ENCODE measurements around the gene ARL15.
A peak's percentile ranks its signal among the peaks of the same experiment; 100 is the strongest.

ARL15 gene

DNA sequence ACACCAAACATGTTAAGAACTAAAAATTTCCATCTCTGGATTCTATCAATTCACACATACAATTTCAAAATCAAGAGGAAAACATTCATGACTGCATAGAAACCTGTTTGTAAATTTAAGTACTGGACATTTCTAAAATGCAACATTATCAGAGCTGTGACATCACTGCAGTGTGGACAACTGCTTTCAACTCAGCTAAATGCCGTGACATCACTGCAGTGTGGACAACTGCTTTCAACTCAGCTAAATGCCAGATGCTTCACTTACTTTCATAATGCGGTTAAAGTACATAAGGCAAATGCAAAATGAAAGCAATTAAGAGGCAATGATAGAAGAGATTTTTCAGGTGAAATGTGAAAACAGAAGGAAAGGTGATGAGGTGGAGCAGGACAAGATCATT, 161.5 kb downstream of the ARL15 start:
- H3K36me3 ChIP-seq (replicated peaks; ENCODE audit: low read depth, low read length), result no peaks in the 10 kb centered on the region
- no peaks in the 10 kb centered on the region for H3K27me3 ChIP-seq (ENCODE audit: low read depth, low read length)
- TF ChIP-seq EZH2phosphoT487 (IDR thresholded peaks at IDR 0.05; ENCODE audit: low read depth), result no peak
- TF ChIP-seq, protein P1, sequence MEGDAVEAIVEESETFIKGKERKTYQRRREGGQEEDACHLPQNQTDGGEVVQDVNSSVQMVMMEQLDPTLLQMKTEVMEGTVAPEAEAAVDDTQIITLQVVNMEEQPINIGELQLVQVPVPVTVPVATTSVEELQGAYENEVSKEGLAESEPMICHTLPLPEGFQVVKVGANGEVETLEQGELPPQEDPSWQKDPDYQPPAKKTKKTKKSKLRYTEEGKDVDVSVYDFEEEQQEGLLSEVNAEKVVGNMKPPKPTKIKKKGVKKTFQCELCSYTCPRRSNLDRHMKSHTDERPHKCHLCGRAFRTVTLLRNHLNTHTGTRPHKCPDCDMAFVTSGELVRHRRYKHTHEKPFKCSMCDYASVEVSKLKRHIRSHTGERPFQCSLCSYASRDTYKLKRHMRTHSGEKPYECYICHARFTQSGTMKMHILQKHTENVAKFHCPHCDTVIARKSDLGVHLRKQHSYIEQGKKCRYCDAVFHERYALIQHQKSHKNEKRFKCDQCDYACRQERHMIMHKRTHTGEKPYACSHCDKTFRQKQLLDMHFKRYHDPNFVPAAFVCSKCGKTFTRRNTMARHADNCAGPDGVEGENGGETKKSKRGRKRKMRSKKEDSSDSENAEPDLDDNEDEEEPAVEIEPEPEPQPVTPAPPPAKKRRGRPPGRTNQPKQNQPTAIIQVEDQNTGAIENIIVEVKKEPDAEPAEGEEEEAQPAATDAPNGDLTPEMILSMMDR (IDR thresholded peaks at IDR 0.05; ENCODE audit: low read depth, low read length), result no peak
- no peak overlapping the region for H3K27ac ChIP-seq (ENCODE audit: low read length)
- no peak overlapping the region for H3K4me2 ChIP-seq (ENCODE audit: low read length)
- H2AFZ ChIP-seq (ENCODE audit: low read depth, low read length), result no peak overlapping the region
- H3K4me3 ChIP-seq (ENCODE audit: low read length), result no peak overlapping the region
- H3K79me2 ChIP-seq (ENCODE audit: low read length), result no peaks in the 10 kb centered on the region
- no peak overlapping the region for H3K9ac ChIP-seq (ENCODE audit: low read length)
- no peaks in the 10 kb centered on the region for H3K4me1 ChIP-seq (ENCODE audit: low read length)
- H4K20me1 ChIP-seq (ENCODE audit: insufficient read depth, low read length), result no peaks in the 10 kb centered on the region
- no peaks in the 10 kb centered on the region for H3K9me3 ChIP-seq (ENCODE audit: insufficient read depth, low read length)

DNA sequence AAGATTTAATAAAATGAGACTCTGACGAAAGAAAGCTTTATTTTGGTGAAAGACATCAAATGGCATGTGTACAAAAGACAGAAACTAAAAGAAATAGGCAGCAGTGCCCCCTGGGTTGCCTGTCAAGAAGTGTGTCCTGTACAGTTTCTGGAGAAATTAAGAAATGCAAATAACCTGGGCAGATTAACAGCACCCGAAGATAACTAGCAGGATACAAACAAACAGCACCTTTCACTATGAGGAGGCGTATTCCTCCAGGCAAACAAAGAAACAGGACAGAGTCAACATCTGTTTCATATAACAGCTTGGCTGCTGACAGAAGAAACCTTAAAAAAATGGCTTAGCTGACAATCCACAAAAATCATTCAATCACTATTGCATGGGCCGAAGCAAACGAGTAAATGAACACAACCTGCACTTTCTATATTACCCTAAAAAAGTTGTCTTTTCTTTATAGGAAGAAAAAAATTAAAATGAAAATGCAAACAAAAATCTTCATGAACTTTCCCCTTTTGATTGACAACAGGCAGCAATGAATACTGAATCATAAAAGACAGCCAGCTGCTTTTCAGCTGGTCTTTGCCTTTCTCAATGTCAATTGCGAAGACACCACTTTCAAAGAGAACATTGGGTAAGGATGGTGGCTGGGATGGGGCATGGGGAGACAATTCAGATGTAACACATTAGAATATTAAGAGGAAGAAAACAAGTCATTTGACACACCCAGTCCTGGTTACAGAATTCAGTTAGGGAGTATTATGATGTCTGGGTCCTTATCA, 162.1 kb downstream of the ARL15 start:
- H3K27ac ChIP-seq (ENCODE audit: low read length), result no peak overlapping the region
- no peaks in the 10 kb centered on the region for H3K79me2 ChIP-seq (ENCODE audit: low read length)
- no peak for TF ChIP-seq EZH2phosphoT487 (IDR thresholded peaks at IDR 0.05; ENCODE audit: low read depth)
- TF ChIP-seq, protein P1 (IDR thresholded peaks at IDR 0.05; ENCODE audit: low read depth, low read length), result peak; percentile 29; the same call in 1 of the 2 replicates
- H2AFZ ChIP-seq (ENCODE audit: low read depth, low read length), result no peak overlapping the region
- no peak overlapping the region for H3K4me3 ChIP-seq (ENCODE audit: low read length)
- H4K20me1 ChIP-seq (ENCODE audit: insufficient read depth, low read length), result no peaks in the 10 kb centered on the region
- H3K27me3 ChIP-seq (ENCODE audit: low read depth, low read length), result no peaks in the 10 kb centered on the region
- H3K9me3 ChIP-seq (ENCODE audit: insufficient read depth, low read length), result no peaks in the 10 kb centered on the region
- H3K4me2 ChIP-seq (ENCODE audit: low read length), result no peak overlapping the region
- H3K4me1 ChIP-seq (ENCODE audit: low read length), result no peaks in the 10 kb centered on the region
- no peaks in the 10 kb centered on the region for H3K36me3 ChIP-seq (replicated peaks; ENCODE audit: low read depth, low read length)
- no peak overlapping the region for H3K9ac ChIP-seq (ENCODE audit: low read length)

DNA sequence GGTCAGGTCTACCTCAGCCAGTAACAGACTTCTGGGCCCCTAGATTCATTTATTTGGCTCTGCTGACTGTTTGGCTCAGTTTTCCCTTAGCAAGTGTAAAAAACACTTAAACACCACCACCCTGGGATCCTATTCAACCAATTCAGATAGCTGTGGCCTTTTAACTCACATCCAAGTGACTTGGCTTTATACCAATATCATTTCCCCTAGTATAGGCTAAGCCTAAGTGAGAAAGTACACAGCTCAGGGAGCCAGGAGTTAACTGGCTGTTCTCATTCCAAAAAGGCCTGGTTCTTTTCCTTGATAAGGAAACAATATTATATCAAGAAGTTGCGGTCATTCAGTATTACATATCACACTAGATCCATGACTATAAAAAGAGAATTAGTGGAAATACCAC, 163.5 kb downstream of the ARL15 start:
- no peak overlapping the region for H3K27ac ChIP-seq (ENCODE audit: low read length)
- H3K79me2 ChIP-seq (ENCODE audit: low read length), result no peaks in the 10 kb centered on the region
- H2AFZ ChIP-seq (ENCODE audit: low read depth, low read length), result no peak overlapping the region
- H3K4me1 ChIP-seq (ENCODE audit: low read length), result no peaks in the 10 kb centered on the region
- H3K36me3 ChIP-seq (replicated peaks; ENCODE audit: low read depth, low read length), result no peaks in the 10 kb centered on the region
- no peaks in the 10 kb centered on the region for H4K20me1 ChIP-seq (ENCODE audit: insufficient read depth, low read length)
- no peaks in the 10 kb centered on the region for H3K9me3 ChIP-seq (ENCODE audit: insufficient read depth, low read length)
- H3K27me3 ChIP-seq (ENCODE audit: low read depth, low read length), result no peaks in the 10 kb centered on the region
- no peak overlapping the region for H3K9ac ChIP-seq (ENCODE audit: low read length)
- no peak overlapping the region for H3K4me3 ChIP-seq (ENCODE audit: low read length)
- no peak overlapping the region for H3K4me2 ChIP-seq (ENCODE audit: low read length)
- TF ChIP-seq, protein P1 (IDR thresholded peaks at IDR 0.05; ENCODE audit: low read depth, low read length), result no peak
- TF ChIP-seq EZH2phosphoT487 (IDR thresholded peaks at IDR 0.05; ENCODE audit: low read depth), result no peak

DNA sequence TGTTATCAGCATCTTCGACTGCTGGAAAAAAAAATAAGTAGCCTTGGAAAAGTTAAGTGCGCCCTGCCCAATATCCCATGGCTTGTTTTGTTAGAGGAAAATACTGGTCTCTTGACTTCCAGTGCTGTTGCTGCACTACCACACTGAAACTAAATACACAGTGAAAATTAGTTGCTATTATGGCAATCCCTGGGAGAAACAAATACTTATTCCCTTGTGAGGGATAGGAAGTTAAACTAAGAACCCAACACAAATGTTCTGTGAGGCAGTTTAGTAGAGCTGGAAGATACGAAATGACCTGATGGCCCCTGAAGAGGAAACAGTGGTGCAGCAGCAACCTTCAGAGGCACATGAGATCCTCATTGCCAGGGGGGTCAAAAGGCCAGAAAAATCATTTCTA, 164.0 kb downstream of the ARL15 start:
- no peak overlapping the region for H2AFZ ChIP-seq (ENCODE audit: low read depth, low read length)
- H3K27ac ChIP-seq (ENCODE audit: low read length), result no peak overlapping the region
- no peaks in the 10 kb centered on the region for H3K36me3 ChIP-seq (replicated peaks; ENCODE audit: low read depth, low read length)
- no peaks in the 10 kb centered on the region for H3K79me2 ChIP-seq (ENCODE audit: low read length)
- no peaks in the 10 kb centered on the region for H3K27me3 ChIP-seq (ENCODE audit: low read depth, low read length)
- H3K4me2 ChIP-seq (ENCODE audit: low read length), result no peak overlapping the region
- H3K9me3 ChIP-seq (ENCODE audit: insufficient read depth, low read length), result no peaks in the 10 kb centered on the region
- H3K4me1 ChIP-seq (ENCODE audit: low read length), result no peaks in the 10 kb centered on the region
- TF ChIP-seq EZH2phosphoT487 (IDR thresholded peaks at IDR 0.05; ENCODE audit: low read depth), result no peak
- TF ChIP-seq, protein P1 (IDR thresholded peaks at IDR 0.05; ENCODE audit: low read depth, low read length), result no peak
- no peak overlapping the region for H3K4me3 ChIP-seq (ENCODE audit: low read length)
- H3K9ac ChIP-seq (ENCODE audit: low read length), result no peak overlapping the region
- H4K20me1 ChIP-seq (ENCODE audit: insufficient read depth, low read length), result no peaks in the 10 kb centered on the region

All from OCI-LY3 (cell line).